Measurements from ENCODE around the gene LRPAP1. TPM values are rescaled to one million over a fixed set of nuclear protein-coding genes. Genes with fewer than 3 reads are reported as not detected.

Gene LRPAP1
- polyA plus RNA-seq, 2 of the 4 experiments (the other 2 are of a cell fraction): 64.3 to 81.1 TPM

DNA sequence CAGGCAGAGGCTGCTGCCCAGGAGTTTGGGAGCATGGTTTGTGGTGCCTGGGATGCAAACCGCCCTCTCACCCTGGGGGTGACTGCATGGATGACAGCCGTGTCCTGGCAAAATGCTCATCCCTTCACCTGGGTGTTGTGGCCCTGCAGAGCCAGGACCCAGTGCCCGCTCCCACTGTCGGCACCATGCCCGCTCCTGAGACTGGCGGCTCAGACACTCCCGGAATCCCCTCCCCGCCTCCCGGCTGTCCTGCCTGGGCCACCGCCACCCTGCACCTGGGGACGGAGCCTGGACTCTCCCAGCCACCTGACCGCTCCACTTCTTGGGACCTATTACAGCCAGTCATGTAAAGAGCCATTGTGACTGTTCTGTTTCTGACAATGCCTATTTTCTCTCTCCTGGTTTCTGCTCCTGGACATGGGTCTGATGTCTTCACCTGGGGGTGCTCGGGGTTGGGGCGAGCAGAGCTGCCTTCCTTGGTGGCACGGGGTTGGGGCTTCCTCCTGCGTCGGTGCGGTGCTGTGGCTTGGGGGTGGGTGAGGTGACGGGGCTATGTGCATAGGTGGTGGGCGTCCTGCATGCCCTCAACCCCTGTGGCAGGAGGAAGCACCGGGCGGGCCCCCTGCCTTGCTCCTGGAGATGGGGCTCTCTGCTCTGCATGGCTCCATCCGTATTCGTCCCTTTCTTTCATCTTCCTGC is 30.9 kb downstream of the LRPAP1 start:
- no peaks in the 10 kb centered on the region for H3K9me3 ChIP-seq
- no peak overlapping the region for H3K27ac ChIP-seq
- no peak overlapping the region for H3K4me2 ChIP-seq
- DNase-seq (ENCODE audit: low read depth in 1 of 2, low spot score in 1 of 2) (no peak), ATAC-seq (no peak), FAIRE-seq (no peak)
- ChIA-PET CTCF (interaction anchor here (2.0 to 5.2 kb wide), 2 partner anchors 14 to 21 kb away, joined by 8 to 25 read pairs; no protein-coding TSS in a partner anchor), POLR2A (no interaction called here)
- TF ChIP-seq BHLHE40 (IDR thresholded peaks at IDR 0.05; ENCODE audit: low read depth, low read length) (no peak), EHMT2 (IDR thresholded peaks at IDR 0.05; ENCODE audit: low read depth) (no peak), NR3C1 (IDR thresholded peaks at IDR 0.05) (no peak), MYC (IDR thresholded peaks at IDR 0.05; ENCODE audit: borderline replicate concordance, low read length) (no peak), JUN (IDR thresholded peaks at IDR 0.05) (no peak), EP300 (IDR thresholded peaks at IDR 0.05) (no peak), TP53 (CRISPR knock-in tag; IDR thresholded peaks at IDR 0.05) (no peak), HOXA7 (CRISPR knock-in tag; IDR thresholded peaks at IDR 0.05) (no peak), HEYL (CRISPR knock-in tag; IDR thresholded peaks at IDR 0.05) (no peak), RARB (CRISPR knock-in tag; IDR thresholded peaks at IDR 0.05) (no peak)
- TF ChIP-seq, protein P1, sequence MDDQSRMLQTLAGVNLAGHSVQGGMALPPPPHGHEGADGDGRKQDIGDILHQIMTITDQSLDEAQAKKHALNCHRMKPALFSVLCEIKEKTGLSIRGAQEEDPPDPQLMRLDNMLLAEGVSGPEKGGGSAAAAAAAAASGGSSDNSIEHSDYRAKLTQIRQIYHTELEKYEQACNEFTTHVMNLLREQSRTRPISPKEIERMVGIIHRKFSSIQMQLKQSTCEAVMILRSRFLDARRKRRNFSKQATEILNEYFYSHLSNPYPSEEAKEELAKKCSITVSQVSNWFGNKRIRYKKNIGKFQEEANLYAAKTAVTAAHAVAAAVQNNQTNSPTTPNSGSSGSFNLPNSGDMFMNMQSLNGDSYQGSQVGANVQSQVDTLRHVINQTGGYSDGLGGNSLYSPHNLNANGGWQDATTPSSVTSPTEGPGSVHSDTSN (IDR thresholded peaks at IDR 0.05): no peak
- TF ChIP-seq, protein P2, sequence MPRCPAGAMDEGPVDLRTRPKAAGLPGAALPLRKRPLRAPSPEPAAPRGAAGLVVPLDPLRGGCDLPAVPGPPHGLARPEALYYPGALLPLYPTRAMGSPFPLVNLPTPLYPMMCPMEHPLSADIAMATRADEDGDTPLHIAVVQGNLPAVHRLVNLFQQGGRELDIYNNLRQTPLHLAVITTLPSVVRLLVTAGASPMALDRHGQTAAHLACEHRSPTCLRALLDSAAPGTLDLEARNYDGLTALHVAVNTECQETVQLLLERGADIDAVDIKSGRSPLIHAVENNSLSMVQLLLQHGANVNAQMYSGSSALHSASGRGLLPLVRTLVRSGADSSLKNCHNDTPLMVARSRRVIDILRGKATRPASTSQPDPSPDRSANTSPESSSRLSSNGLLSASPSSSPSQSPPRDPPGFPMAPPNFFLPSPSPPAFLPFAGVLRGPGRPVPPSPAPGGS (IDR thresholded peaks at IDR 0.05): no peak
- H3K4me3 ChIP-seq: no peak overlapping the region
- H3K4me1 ChIP-seq: no peaks in the 10 kb centered on the region
- 94% methylated on average over 17 of the region's 24 CpGs for WGBS (ENCODE audit: missing lambda C conversion rate)

DNA sequence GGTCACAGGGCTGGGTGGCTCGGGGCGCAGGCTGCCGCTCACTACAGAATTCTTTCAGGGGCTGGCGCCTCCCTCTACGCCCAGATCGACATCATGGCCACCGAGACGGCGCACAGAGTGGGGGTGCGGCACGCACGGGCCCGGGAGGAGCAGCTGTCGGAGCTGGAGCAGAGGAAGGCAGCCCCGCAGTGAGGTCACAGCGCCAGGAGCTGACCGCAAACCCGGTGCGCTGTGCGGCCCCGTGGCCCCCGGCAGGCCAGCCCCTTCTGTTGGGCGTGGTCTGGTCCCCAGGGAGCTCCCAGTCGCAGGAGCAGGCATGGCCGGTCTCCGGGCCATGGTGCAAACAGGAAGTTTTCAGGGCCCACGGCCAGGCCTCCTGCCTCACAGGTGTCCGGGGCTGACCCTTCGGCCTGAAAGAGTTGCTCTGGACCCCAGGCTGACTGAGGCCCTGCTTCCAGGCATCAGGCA is 31.6 kb downstream of the LRPAP1 start:
- ChIA-PET CTCF (interaction anchor here (0.6 to 2.0 kb wide), 2 partner anchors 12 to 20 kb away, joined by 3 to 8 read pairs; no protein-coding TSS in a partner anchor), POLR2A (no interaction called here)
- FAIRE-seq (no peak), DNase-seq (ENCODE audit: low read depth in 1 of 2, low spot score in 1 of 2) (no peak), ATAC-seq (no peak)
- Histone ChIP-seq H3K9me3 (no peaks in the 10 kb centered on the region), H3K4me1 (no peaks in the 10 kb centered on the region), H3K4me2 (no peak overlapping the region), H3K4me3 (no peak overlapping the region), H3K27ac (no peak overlapping the region)
- no peak for TF ChIP-seq CEBPB (IDR thresholded peaks at IDR 0.05)
- TF ChIP-seq NPAS2 (CRISPR knock-in tag; IDR thresholded peaks at IDR 0.05; ENCODE audit: borderline replicate concordance): no peak
- no peak for TF ChIP-seq FOSB (CRISPR knock-in tag; IDR thresholded peaks at IDR 0.05)
- TF ChIP-seq ESRRA (IDR thresholded peaks at IDR 0.05; ENCODE audit: borderline replicate concordance, low read length): no peak
- TF ChIP-seq HDAC2 (IDR thresholded peaks at IDR 0.05): no peak
- TF ChIP-seq, protein P3, sequence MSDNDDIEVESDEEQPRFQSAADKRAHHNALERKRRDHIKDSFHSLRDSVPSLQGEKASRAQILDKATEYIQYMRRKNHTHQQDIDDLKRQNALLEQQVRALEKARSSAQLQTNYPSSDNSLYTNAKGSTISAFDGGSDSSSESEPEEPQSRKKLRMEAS (IDR thresholded peaks at IDR 0.05): no peak
- no peak for TF ChIP-seq FOXS1 (CRISPR knock-in tag; IDR thresholded peaks at IDR 0.05)
- WGBS (ENCODE audit: missing lambda C conversion rate): 96% methylated on average over 14 of the region's 29 CpGs

DNA sequence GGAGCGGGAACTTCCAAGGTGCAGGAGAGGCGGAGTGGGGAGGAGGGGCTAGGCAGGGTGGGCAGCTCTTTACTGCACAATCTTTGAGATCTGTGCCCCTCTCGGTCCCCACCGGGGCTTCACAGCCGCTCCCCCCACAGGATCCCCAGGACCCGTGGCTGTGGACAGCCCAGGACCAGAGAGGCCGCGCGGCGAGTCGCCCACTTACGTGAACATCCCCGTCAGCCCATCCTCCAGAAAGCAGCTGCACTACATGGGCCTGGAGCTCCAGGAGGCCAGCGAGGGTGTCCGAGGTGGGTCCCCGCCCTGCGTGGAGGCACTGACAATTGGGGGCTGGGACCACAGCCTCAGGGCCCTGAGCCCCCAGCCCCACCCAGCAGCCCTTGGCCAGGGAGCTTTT is 32.1 kb downstream of the LRPAP1 start:
- Histone ChIP-seq H3K9me3 (no peaks in the 10 kb centered on the region), H3K4me2 (no peak overlapping the region), H3K4me3 (no peak overlapping the region), H3K27ac (no peak overlapping the region), H3K4me1 (no peaks in the 10 kb centered on the region)
- WGBS (ENCODE audit: missing lambda C conversion rate): 98% methylated on average over 10 of the region's 17 CpGs
- ChIA-PET POLR2A (no interaction called here), CTCF (interaction anchor here (0.6 to 2.0 kb wide), 2 partner anchors 13 to 20 kb away, joined by 3 to 8 read pairs; no protein-coding TSS in a partner anchor)
- FAIRE-seq: no peak
- no peak for ATAC-seq
- no peak for DNase-seq (ENCODE audit: low read depth in 1 of 2, low spot score in 1 of 2)
- no peak for TF ChIP-seq POLR2AphosphoS2 (conservative IDR thresholded peaks at IDR 0.05; ENCODE audit: low read length)
- no peak for TF ChIP-seq KDM1A (IDR thresholded peaks at IDR 0.05; ENCODE audit: low read depth)
- no peak for TF ChIP-seq TFCP2L1 (CRISPR knock-in tag; IDR thresholded peaks at IDR 0.05)
- TF ChIP-seq, protein P1 (IDR thresholded peaks at IDR 0.05): no peak
- no peak for TF ChIP-seq HOXA7 (CRISPR knock-in tag; IDR thresholded peaks at IDR 0.05)
- TF ChIP-seq, protein P4, sequence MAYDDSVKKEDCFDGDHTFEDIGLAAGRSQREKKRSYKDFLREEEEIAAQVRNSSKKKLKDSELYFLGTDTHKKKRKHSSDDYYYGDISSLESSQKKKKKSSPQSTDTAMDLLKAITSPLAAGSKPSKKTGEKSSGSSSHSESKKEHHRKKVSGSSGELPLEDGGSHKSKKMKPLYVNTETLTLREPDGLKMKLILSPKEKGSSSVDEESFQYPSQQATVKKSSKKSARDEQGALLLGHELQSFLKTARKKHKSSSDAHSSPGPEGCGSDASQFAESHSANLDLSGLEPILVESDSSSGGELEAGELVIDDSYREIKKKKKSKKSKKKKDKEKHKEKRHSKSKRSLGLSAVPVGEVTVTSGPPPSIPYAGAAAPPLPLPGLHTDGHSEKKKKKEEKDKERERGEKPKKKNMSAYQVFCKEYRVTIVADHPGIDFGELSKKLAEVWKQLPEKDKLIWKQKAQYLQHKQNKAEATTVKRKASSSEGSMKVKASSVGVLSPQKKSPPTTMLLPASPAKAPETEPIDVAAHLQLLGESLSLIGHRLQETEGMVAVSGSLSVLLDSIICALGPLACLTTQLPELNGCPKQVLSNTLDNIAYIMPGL (CRISPR knock-in tag; IDR thresholded peaks at IDR 0.05; ENCODE audit: borderline replicate concordance): no peak
- TF ChIP-seq POLR2A (IDR thresholded peaks at IDR 0.05; ENCODE audit: low read length): no peak
- TF ChIP-seq, protein P5, sequence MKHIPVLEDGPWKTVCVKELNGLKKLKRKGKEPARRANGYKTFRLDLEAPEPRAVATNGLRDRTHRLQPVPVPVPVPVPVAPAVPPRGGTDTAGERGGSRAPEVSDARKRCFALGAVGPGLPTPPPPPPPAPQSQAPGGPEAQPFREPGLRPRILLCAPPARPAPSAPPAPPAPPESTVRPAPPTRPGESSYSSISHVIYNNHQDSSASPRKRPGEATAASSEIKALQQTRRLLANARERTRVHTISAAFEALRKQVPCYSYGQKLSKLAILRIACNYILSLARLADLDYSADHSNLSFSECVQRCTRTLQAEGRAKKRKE (CRISPR knock-in tag; IDR thresholded peaks at IDR 0.05; ENCODE audit: low read depth): no peak
- TF ChIP-seq RCOR1 (IDR thresholded peaks at IDR 0.05; ENCODE audit: low read depth, low read length): no peak
- no peak for TF ChIP-seq KDM5A (IDR thresholded peaks at IDR 0.05)
